Embryonic facial prominence (tissue), 1 donor: Measurements from ENCODE around the gene C12orf43.

Experiments
- DNase-seq: peaks from one replicate; pipeline ENCODE4 v3.0.0-alpha.2; 2016; ENCODE audit errors: extremely low spot score

The C12orf43 gene

DNA sequence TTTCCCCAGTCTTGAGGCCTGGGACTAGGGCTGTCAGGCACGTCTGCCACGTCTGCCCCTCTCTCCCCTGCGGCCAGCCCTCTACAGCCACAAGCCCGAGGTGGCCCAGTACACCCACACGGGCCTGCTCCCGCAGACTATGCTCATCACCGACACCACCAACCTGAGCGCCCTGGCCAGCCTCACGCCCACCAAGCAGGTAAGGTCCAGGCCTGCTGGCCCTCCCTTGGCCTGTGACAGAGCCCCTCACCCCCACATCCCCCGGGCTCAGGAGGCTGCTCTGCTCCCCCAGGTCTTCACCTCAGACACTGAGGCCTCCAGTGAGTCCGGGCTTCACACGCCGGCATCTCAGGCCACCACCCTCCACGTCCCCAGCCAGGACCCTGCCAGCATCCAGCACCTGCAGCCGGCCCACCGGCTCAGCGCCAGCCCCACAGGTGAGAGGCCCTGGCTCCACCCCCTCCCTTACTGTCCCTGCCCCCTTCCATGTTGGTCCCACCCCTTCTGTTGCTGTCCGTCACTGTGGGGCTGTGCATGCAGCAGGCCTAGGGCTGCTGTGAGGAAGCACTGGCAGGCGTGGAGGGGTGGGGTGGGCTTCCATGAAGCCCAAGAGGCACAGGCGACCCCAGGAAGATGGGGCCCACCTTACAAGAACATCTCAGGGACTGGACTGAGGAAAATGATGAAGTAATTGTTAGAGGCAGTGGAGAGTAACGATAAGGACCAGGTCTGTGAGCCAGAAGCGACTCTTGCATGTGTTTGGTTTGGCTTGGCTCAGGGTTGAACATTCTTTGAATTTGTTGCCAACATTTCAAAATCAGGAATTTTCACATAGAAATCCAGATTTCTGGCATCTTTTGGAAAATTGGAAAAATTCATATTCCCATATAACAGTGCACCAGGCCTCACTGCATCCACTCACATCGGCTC lies 16.8 kb downstream of the C12orf43 start:
- no peak for DNase-seq

DNA sequence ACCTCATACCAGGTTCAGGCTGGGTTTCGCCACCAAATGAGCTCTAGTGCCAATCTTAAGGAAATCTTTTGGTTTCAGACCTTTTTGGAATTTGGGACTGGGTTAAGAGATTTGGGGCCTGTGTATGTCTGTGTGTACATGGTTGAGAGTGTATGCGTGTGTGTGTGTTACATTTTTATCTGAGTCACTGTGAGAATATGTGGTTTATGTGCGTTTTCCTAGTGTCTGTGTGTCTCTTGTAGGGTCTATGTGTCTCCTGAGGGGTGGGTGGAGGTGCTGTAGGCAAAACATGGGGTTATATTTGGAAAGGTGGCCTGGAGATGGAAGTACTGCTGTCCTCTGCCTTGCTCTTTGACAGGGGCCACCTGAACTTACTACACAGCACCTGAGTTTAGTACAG lies 17.9 kb downstream of the C12orf43 start:
- no peak for DNase-seq

- DNase-seq: no peak
Measured at GRCh38 chr12:120997448-120997847, 18.8 kb downstream of the C12orf43 start.

- DNase-seq: no peak
Measured at GRCh38 chr12:120996133-120996746, 20.0 kb downstream of the C12orf43 start.

GRCh38 chr12:120994589-120995337 lies 21.5 kb downstream of the C12orf43 start:
- DNase-seq: no peak

DNA sequence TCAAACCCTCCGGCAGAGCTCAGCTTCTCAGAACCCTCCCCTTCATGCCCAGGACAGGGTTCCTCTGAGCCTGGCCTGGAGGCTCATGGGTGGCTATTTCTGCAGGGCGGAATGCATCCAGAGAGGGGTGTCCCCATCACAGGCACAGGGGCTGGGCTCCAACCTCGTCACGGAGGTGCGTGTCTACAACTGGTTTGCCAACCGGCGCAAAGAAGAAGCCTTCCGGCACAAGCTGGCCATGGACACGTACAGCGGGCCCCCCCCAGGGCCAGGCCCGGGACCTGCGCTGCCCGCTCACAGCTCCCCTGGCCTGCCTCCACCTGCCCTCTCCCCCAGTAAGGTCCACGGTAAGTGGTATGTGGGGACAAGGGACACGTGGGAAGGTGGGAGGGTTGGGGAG lies 22.2 kb downstream of the C12orf43 start:
- DNase-seq: no peak

- DNase-seq: no peak
Measured at GRCh38 chr12:120993496-120993895, 22.8 kb downstream of the C12orf43 start.

GRCh38 chr12:120992989-120993388 lies 23.3 kb downstream of the C12orf43 start:
- DNase-seq: no peak

- no peak for DNase-seq
Measured at GRCh38 chr12:120991965-120992364, 24.3 kb downstream of the C12orf43 start.

GRCh38 chr12:120990487-120991055 lies 25.7 kb downstream of the C12orf43 start:
- DNase-seq: no peak

DNA sequence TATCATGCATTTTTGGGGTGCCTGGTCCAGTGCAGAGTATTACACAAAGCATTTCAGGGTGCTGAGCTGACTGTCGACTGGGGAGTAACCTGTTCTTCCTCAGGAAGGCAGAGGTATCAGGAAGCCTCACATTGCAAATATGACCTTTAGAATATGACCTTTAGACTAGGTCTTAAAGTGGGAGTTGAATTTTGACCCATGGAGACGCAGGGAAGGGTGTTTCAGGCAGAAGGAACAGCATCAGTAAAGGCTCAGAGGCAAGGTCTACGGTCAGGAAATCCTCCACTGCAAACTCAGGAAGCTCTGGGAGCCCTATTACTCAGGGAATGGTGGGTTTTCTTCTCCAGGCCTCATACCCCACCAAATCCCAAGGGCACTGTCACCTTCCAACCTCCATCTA lies 26.6 kb downstream of the C12orf43 start:
- no peak for DNase-seq

DNA sequence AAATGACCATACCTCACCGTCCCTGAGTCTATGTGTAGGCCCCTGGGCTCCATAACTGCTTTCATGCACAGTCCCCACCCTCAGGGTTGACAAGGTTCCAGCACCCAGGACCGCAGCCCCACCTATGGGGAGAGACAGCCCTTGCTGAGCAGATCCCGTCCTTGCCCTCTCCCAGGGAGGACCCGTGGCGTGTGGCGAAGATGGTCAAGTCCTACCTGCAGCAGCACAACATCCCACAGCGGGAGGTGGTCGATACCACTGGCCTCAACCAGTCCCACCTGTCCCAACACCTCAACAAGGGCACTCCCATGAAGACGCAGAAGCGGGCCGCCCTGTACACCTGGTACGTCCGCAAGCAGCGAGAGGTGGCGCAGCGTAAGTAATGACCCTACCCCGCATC lies 27.6 kb downstream of the C12orf43 start:
- DNase-seq: no peak

- DNase-seq: no peak
Measured at GRCh38 chr12:120988234-120988633, 28.1 kb downstream of the C12orf43 start.

GRCh38 chr12:120984351-120984898 lies 31.9 kb downstream of the C12orf43 start:
- DNase-seq: no peak

GRCh38 chr12:120983759-120984158 lies 32.5 kb downstream of the C12orf43 start:
- DNase-seq: no peak

GRCh38 chr12:120982659-120983058 lies 33.6 kb downstream of the C12orf43 start:
- DNase-seq: no peak

DNA sequence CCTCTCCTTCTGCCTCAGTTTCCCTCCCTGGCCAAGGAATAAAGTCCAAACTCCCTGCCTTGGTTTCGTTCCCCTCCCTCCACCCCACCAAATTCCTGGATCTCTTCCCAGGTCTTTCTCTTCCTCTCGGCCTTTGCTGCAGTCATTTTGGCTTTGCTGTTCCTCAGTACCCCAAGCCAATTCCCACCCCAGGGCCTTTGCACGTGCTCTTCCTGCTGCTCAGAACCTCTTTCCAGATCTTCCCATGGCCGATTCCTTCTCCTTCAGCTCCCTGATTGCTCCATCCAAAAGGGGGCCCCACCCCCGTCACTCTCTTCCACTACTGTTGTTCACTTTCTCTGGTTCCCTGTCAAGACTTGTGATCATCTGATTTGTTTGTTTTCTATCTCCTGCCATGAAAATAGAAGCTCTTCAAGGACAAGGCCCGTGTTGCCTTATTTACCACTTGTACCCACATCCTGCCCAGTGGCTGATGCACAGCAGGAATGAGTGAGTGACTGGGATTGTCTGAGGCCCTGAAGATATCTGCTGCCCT lies 34.8 kb downstream of the C12orf43 start:
- DNase-seq: no peak

- no peak for DNase-seq
Measured at GRCh38 chr12:120980800-120981368, 35.4 kb downstream of the C12orf43 start.

DNA sequence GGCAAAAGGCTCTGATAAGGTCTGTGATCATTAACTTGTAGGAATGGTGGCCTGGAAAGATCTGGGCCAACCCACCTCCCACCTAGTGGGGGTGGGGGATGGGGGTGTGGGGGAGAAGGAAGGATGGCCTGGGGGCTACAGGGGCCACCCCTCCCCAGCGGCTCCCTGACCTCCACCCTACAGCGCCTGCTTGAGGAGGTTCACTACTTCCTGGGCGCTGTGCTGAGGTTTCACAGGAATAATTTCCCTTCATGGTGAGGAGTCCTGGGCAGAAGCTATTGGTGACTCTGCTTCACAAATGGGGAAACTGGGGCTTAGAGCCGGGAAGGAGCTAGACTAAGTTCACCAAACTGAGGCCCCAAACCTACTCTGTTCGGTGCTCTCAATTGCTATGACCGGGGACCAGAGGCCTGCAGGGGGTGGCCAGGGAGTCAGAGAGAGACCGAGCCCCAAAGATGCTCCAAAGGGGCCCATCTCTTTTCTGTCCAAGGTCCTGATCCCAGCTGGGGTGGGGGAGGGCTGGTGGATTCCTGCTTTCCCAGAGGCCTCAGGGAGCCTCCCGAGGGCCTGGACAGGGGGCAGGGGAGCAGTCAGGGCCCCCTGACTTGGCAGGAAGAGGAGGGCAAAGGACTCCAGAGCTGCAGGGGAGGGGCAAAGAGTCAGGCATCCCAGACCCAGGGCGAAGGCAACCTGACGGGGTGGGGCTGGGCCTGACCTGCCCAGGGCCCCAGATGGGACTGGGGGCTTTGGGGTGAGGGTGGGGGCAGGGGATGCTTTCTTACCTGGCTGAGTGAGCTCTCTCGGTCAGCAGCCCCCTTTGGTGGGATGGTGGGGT lies 36.2 kb downstream of the C12orf43 start:
- DNase-seq: no peak

DNA sequence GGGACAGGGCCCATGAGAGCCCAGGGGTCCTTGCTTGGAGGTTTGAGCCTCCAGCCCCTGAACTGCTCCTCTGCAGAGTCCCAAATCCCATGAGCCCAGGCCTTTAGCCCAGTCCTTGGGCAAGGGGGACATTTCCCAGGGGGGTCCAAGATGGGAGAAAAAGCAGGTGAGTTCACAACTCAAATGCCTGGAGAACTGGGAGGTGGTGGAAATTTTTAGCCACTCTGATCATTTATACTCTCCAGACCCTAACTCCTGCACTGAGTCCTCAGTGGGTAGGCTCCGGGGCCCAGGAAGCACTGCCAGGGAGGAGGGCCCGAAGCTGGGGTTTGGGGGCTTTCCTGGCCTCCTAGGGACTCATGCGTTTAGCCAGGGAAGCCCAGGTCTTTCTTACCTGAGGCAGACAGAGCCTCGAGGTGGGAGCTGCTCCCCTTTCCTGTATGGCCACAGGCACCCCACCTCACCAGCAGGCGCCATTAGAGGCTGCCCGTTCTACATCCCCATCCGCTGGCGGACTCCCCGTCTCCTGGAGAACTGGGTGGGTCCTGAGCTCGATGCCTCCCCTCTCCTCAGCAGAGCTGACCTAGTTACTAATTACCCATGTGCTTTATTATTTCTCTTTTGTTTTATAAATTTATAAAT lies 36.9 kb downstream of the C12orf43 start:
- no peak for DNase-seq
